GM06990 (cell line): Measurements from ENCODE around the gene MYCL.
"Not testable (repeated sequence)": the region's sequence is repeated elsewhere in the genome, so short reads cannot be mapped to it uniquely, and the experiment has no call there.

Source experiments
- DNase-seq: peaks from one replicate; pipeline ENCODE4 v3.0.0-alpha.2; 2011; ENCODE audit not compliant: insufficient read length; ENCODE audit errors: extremely low read depth
- H3K27me3 ChIP-seq: replicated peaks from 2 replicates; pipeline ENCODE4 v1.6.0; 2011; ENCODE audit warnings: low read length; ENCODE audit not compliant: control insufficient read depth, insufficient read depth
- H3K36me3 ChIP-seq: 2 replicates; pipeline ENCODE4 v1.5.1; 2011; ENCODE audit warnings: low read length; ENCODE audit not compliant: control insufficient read depth, insufficient read depth
- H3K4me3 ChIP-seq: replicated peaks from 2 replicates; pipeline ENCODE4 v1.5.1; 2011; ENCODE audit warnings: low read depth, mild to moderate bottlenecking, control low read depth, low read length
- CTCF ChIP-seq: IDR thresholded peaks from 2 replicates; pipeline ENCODE4 v1.5.1; 2011; ENCODE audit warnings: low read length, control low read depth, mild to moderate bottlenecking, inconsistent platforms; ENCODE audit not compliant: insufficient read depth, poor library complexity, severe bottlenecking

MYCL gene

DNA sequence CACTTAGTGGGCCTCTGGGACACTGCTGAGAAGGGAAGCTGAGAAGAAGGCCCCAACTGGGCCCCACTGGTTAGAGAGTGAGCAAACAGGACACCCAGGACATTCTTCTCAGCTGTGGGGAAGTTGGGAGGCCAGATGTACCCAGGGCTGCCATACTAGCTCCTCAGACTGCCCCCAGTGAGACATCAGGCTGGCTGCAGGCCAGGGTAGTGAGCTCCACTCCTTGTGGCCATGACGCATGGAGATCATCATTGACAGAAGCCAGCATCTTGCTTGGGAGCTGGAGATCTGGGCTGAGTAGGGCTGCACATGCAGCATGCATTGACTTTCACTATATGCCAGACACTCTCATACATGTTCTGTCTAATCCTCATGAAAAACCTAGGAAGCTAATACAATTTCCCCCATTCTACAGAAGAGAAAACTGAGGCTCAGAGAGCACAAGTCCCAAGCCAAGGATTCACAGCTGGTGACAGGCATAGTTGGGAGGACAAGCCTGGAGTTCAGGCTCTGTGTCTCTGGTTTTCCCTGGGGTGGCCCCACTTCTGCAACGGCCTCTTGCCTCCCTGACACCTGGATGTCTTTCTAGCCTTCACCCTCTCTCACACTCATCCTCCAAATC is 24.1 kb upstream of the MYCL start:
- H3K4me3 ChIP-seq: no peak overlapping the region
- no peaks in the 10 kb centered on the region for H3K27me3 ChIP-seq
- no peak for DNase-seq
- no peak for TF ChIP-seq CTCF
- H3K36me3 ChIP-seq: no peaks in the 10 kb centered on the region

GRCh38 chr1:39922251-39922688 is 20.6 kb upstream of the MYCL start:
- Histone ChIP-seq H3K27me3 (no peaks in the 10 kb centered on the region), H3K4me3 (no peak overlapping the region), H3K36me3 (no peaks in the 10 kb centered on the region)
- no peak for DNase-seq
- TF ChIP-seq CTCF: no peak

DNA sequence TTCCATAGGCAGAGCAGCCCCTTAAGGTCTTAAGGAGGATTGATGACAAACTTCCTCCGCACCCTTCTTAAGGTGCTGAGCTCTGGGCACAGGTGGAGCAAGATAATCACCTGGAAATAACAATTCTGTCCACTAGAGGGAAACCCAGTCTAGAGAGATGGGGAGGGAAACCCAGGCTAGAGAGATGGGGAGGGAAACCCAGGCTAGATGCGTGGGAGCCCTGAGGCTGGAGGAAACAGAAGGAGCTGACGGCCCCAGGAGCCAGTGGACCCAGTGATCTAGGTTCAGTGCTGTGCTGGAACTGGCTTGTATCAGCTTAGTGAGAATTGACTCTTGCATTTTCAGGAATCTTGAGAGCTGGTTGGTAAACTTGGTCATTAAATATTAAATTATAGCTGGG is 17.8 kb upstream of the MYCL start:
- no peak for DNase-seq
- no peaks in the 10 kb centered on the region for H3K27me3 ChIP-seq
- TF ChIP-seq CTCF: peak; percentile 67
- H3K4me3 ChIP-seq: no peak overlapping the region
- H3K36me3 ChIP-seq: no peaks in the 10 kb centered on the region

- no peaks in the 10 kb centered on the region for H3K36me3 ChIP-seq
- no peaks in the 10 kb centered on the region for H3K27me3 ChIP-seq
- TF ChIP-seq CTCF: peak; percentile 16
- no peak for DNase-seq
- no peak overlapping the region for H3K4me3 ChIP-seq
Observed at GRCh38 chr1:39917825-39918224, 16.1 kb upstream of the MYCL start.

DNA sequence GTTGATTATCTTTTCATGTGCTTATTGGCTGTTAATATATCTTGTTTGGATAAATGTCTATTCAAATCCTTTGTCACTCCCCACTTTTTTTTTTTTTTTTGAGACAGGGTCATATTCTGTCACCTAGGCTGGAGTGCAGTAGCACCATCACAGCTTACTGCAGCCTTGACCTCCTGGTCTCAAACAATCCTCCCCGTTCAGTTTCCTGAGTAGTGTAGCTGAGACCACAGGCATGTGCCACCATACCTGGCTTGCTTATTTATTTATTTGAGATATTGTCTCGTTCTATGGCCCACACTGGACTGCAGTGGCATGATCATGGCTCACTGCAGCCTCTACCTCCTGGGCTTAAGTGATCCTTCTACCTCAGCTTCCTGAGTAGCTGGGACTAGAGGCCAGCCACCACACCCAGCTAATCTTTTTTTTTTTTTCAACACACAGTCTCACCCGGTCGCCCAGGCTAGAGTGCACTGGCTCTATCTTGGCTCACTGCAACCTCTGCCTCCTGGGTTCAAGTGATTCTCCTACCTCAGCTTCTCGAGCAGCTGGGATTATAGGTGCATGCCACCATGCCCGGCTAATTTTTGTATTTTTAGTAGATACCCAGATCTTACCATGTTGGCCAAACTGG is 13.9 kb upstream of the MYCL start:
- Histone ChIP-seq H3K4me3 (no peak overlapping the region), H3K27me3 (no peaks in the 10 kb centered on the region), H3K36me3 (no peaks in the 10 kb centered on the region)
- no peak for DNase-seq
- TF ChIP-seq CTCF: no peak

DNA sequence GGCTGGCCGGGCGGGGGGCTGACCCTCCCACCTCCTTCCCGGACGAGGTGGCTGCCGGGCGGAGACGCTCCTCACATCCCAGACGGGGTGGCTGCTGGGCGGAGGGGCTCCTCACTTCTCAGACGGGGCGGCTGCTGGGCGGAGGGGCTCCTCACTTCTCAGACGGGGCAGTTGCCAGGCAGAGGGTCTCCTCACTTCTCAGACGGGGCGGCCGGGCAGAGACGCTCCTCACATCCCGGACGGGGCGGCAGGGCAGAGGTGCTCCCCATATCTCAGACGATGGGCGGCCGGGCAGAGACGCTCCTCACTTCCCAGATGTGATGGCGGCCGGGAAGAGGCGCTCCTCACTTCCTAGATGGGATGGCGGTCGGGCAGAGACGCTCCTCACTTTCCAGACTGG is 11.4 kb upstream of the MYCL start:
- not testable (repeated sequence) for H3K27me3 ChIP-seq, H3K4me3 ChIP-seq, H3K36me3 ChIP-seq, DNase-seq
